ENCODE data around the gene DAW1.
"Not testable (repeated sequence)": the region's sequence is repeated elsewhere in the genome, so short reads cannot be mapped to it uniquely, and the experiment has no call there.

The DAW1 gene

DNA sequence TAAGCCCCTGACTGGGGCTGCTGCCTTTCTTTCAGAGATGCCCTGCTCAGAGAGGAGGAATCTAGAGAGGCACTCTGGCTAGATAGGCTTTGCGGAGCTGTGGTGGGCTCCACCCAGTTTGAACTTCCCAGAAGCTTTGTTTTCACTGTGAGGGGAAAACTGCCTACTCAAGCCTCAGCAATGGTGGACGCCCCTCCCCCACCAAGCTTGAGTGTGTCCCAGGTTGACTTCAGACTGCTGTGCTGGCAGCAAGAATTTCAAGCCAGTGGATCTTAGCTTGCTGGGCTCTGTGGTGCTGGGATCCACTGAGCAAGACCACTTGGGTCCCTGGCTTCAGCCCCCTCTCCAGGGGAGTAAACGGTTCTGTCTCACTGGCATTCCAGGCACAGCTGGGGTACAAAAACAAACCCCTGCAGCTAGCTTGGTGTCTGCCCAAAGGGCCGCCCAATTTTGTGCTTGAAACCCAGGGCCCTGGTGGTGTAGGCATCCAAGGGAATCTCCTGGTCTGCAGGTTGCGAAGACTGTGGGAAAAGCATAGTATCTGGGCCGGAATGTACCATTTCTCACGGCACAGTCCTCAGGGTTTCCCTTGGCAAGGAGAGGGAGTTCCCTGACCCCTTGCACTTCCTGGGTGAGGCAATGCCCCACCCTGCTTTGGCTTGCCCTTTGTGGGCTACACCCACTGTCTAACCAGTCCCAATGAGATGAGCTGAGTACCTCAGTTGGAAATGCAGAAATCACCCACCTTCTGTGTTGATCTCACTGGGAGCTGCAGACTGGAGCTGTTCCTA, 31.9 kb upstream of the DAW1 start:
- H3K4me1 ChIP-seq (ENCODE audit: insufficient read depth, low read length); H3K4me3 ChIP-seq (ENCODE audit: low read length); H3K9ac ChIP-seq (ENCODE audit: low read depth, low read length); H3K27me3 ChIP-seq (ENCODE audit: insufficient read depth, low read length); H3K27ac ChIP-seq (ENCODE audit: low read length); H3K36me3 ChIP-seq (ENCODE audit: insufficient read depth, low read depth, low read length); H3K9me3 ChIP-seq (ENCODE audit: insufficient read depth, low read depth, low read length): not testable (repeated sequence)

DNA sequence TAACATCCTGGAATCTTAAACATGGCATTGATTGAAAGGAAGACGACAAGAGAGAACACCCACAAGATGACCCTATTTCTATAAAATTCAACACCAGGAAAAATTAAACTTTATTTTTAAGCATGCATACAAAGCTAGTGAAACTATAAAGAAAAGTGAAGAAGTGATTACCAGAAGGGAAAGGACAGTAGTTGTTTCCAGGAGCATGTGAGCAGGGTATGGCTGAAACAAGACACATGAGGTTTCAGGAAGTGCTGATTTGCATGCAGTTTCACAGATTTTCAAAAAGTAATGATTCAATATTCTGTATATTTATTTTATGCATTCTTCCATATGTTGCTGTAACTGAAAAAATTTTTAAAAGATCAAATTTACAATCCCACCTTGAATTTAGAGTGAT, 24.6 kb upstream of the DAW1 start:
- no peak overlapping the region for H3K9ac ChIP-seq (ENCODE audit: low read depth, low read length)
- no peak overlapping the region for H3K27ac ChIP-seq (ENCODE audit: low read length)
- 0 out of 2 replicates have a peak, but pooled peaks cover 5% of the 10 kb centered on the region for H3K4me1 ChIP-seq (ENCODE audit: insufficient read depth, low read length)
- no peaks in the 10 kb centered on the region for H3K9me3 ChIP-seq (ENCODE audit: insufficient read depth, low read depth, low read length)
- no peaks in the 10 kb centered on the region for H3K36me3 ChIP-seq (ENCODE audit: insufficient read depth, low read depth, low read length)
- no peak overlapping the region for H3K4me3 ChIP-seq (ENCODE audit: low read length)
- no peaks in the 10 kb centered on the region for H3K27me3 ChIP-seq (ENCODE audit: insufficient read depth, low read length)

- Histone ChIP-seq H3K27ac (ENCODE audit: low read length) (no peak overlapping the region), H3K27me3 (ENCODE audit: insufficient read depth, low read length) (no peaks in the 10 kb centered on the region), H3K4me3 (ENCODE audit: low read length) (no peak overlapping the region), H3K9me3 (ENCODE audit: insufficient read depth, low read depth, low read length) (no peaks in the 10 kb centered on the region), H3K9ac (ENCODE audit: low read depth, low read length) (no peak overlapping the region), H3K4me1 (ENCODE audit: insufficient read depth, low read length) (0 out of 2 replicates have a peak, but pooled peaks cover 5% of the 10 kb centered on the region), H3K36me3 (ENCODE audit: insufficient read depth, low read depth, low read length) (no peaks in the 10 kb centered on the region)
Observed at GRCh38 chr2:227848146-227848545, 23.3 kb upstream of the DAW1 start.

DNA sequence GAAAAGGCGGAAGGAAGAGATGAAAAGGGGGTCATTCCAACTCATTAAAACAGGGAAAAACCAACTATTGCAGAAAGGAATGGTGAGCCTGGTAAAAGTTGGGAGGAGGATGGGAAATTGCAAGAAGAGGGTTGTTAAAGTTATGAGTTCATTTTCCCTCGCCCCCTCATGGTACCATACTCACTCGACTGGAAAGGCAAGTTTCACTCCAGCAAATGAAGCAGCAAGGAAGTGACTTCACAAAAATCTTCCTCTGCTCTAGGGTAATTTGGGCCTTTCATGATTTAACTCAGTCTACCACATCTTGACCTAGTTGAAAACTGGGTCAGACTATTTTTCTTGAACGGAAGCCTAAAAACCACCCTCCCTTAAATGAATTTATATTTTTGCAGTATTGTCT, 22.8 kb upstream of the DAW1 start:
- no peak overlapping the region for H3K9ac ChIP-seq (ENCODE audit: low read depth, low read length)
- H3K27ac ChIP-seq (ENCODE audit: low read length) = no peak overlapping the region
- H3K9me3 ChIP-seq (ENCODE audit: insufficient read depth, low read depth, low read length) = no peaks in the 10 kb centered on the region
- no peaks in the 10 kb centered on the region for H3K27me3 ChIP-seq (ENCODE audit: insufficient read depth, low read length)
- 0 out of 2 replicates have a peak, but pooled peaks cover 5% of the 10 kb centered on the region for H3K4me1 ChIP-seq (ENCODE audit: insufficient read depth, low read length)
- H3K36me3 ChIP-seq (ENCODE audit: insufficient read depth, low read depth, low read length) = no peaks in the 10 kb centered on the region
- H3K4me3 ChIP-seq (ENCODE audit: low read length) = no peak overlapping the region

DNA sequence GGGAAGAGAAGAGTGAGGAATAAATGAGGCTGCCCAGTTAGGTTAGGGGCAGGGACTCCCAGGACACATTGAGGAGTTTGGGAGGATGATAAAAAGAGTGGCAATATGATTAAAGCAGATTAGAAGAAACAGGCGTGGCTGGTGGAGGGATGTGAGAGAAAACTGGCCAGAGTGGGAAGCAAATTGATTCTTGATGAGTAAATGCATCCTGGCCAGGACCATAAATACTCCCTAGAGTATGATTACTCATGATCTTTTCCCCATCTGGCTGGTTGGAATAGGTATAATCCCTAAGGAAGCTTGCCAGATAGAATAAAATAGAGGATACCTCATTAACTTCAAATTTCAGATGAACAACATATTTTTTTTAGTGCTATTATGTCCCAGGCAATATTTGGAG, 21.5 kb upstream of the DAW1 start:
- no peak overlapping the region for H3K4me3 ChIP-seq (ENCODE audit: low read length)

GRCh38 chr2:227853204-227853629, 18.2 kb upstream of the DAW1 start:
- Histone ChIP-seq H3K27ac (ENCODE audit: low read length) (no peak overlapping the region), H3K4me3 (ENCODE audit: low read length) (no peak overlapping the region), H3K4me1 (ENCODE audit: insufficient read depth, low read length) (0 out of 2 replicates have a peak, but pooled peaks cover 5% of the 10 kb centered on the region), H3K9ac (ENCODE audit: low read depth, low read length) (no peak overlapping the region), H3K9me3 (ENCODE audit: insufficient read depth, low read depth, low read length) (no peaks in the 10 kb centered on the region), H3K27me3 (ENCODE audit: insufficient read depth, low read length) (no peaks in the 10 kb centered on the region), H3K36me3 (ENCODE audit: insufficient read depth, low read depth, low read length) (no peaks in the 10 kb centered on the region)

More for the DNA sequence above, 21.5 kb upstream of the DAW1 start:
- Histone ChIP-seq H3K27me3 (ENCODE audit: insufficient read depth, low read length) (no peaks in the 10 kb centered on the region), H3K27ac (ENCODE audit: low read length) (no peak overlapping the region), H3K9me3 (ENCODE audit: insufficient read depth, low read depth, low read length) (no peaks in the 10 kb centered on the region), H3K36me3 (ENCODE audit: insufficient read depth, low read depth, low read length) (no peaks in the 10 kb centered on the region), H3K4me1 (ENCODE audit: insufficient read depth, low read length) (0 out of 2 replicates have a peak, but pooled peaks cover 5% of the 10 kb centered on the region), H3K9ac (ENCODE audit: low read depth, low read length) (no peak overlapping the region)

GRCh38 chr2:227853765-227854271, 17.6 kb upstream of the DAW1 start:
- Histone ChIP-seq H3K27me3 (ENCODE audit: insufficient read depth, low read length) (no peaks in the 10 kb centered on the region), H3K36me3 (ENCODE audit: insufficient read depth, low read depth, low read length) (no peaks in the 10 kb centered on the region), H3K27ac (ENCODE audit: low read length) (no peak overlapping the region), H3K9me3 (ENCODE audit: insufficient read depth, low read depth, low read length) (no peaks in the 10 kb centered on the region), H3K9ac (ENCODE audit: low read depth, low read length) (no peak overlapping the region), H3K4me1 (ENCODE audit: insufficient read depth, low read length) (no peaks in the 10 kb centered on the region), H3K4me3 (ENCODE audit: low read length) (no peak overlapping the region)

- no peak overlapping the region for H3K4me3 ChIP-seq (ENCODE audit: low read length)
- no peaks in the 10 kb centered on the region for H3K4me1 ChIP-seq (ENCODE audit: insufficient read depth, low read length)
- no peaks in the 10 kb centered on the region for H3K27me3 ChIP-seq (ENCODE audit: insufficient read depth, low read length)
Observed at GRCh38 chr2:227855440-227855839, 16.0 kb upstream of the DAW1 start.

GRCh38 chr2:227856697-227857096, 14.7 kb upstream of the DAW1 start:
- H3K4me3 ChIP-seq (ENCODE audit: low read length) = no peak overlapping the region
- H3K9me3 ChIP-seq (ENCODE audit: insufficient read depth, low read depth, low read length) = no peaks in the 10 kb centered on the region

More at GRCh38 chr2:227855440-227855839, 16.0 kb upstream of the DAW1 start:
- no peaks in the 10 kb centered on the region for H3K36me3 ChIP-seq (ENCODE audit: insufficient read depth, low read depth, low read length)
- H3K27ac ChIP-seq (ENCODE audit: low read length) = no peak overlapping the region
- no peak overlapping the region for H3K9ac ChIP-seq (ENCODE audit: low read depth, low read length)
- no peaks in the 10 kb centered on the region for H3K9me3 ChIP-seq (ENCODE audit: insufficient read depth, low read depth, low read length)

GRCh38 chr2:227860221-227860641, 11.2 kb upstream of the DAW1 start:
- Histone ChIP-seq H3K27ac (ENCODE audit: low read length) (no peak overlapping the region), H3K27me3 (ENCODE audit: insufficient read depth, low read length) (no peaks in the 10 kb centered on the region), H3K9me3 (ENCODE audit: insufficient read depth, low read depth, low read length) (no peaks in the 10 kb centered on the region), H3K4me3 (ENCODE audit: low read length) (no peak overlapping the region), H3K4me1 (ENCODE audit: insufficient read depth, low read length) (peaks cover 14% of the 10 kb centered on the region), H3K9ac (ENCODE audit: low read depth, low read length) (no peak overlapping the region), H3K36me3 (ENCODE audit: insufficient read depth, low read depth, low read length) (no peaks in the 10 kb centered on the region)

More at GRCh38 chr2:227856697-227857096, 14.7 kb upstream of the DAW1 start:
- no peaks in the 10 kb centered on the region for H3K4me1 ChIP-seq (ENCODE audit: insufficient read depth, low read length)
- H3K36me3 ChIP-seq (ENCODE audit: insufficient read depth, low read depth, low read length) = no peaks in the 10 kb centered on the region
- no peaks in the 10 kb centered on the region for H3K27me3 ChIP-seq (ENCODE audit: insufficient read depth, low read length)
- H3K27ac ChIP-seq (ENCODE audit: low read length) = no peak overlapping the region
- H3K9ac ChIP-seq (ENCODE audit: low read depth, low read length) = no peak overlapping the region

GRCh38 chr2:227861011-227861410, 10.4 kb upstream of the DAW1 start:
- Histone ChIP-seq H3K9me3 (ENCODE audit: insufficient read depth, low read depth, low read length) (no peaks in the 10 kb centered on the region), H3K36me3 (ENCODE audit: insufficient read depth, low read depth, low read length) (no peaks in the 10 kb centered on the region), H3K4me3 (ENCODE audit: low read length) (no peak overlapping the region), H3K27ac (ENCODE audit: low read length) (no peak overlapping the region), H3K4me1 (ENCODE audit: insufficient read depth, low read length) (peaks cover 14% of the 10 kb centered on the region), H3K27me3 (ENCODE audit: insufficient read depth, low read length) (no peaks in the 10 kb centered on the region), H3K9ac (ENCODE audit: low read depth, low read length) (no peak overlapping the region)

GRCh38 chr2:227862227-227862740, 9.1 kb upstream of the DAW1 start:
- H3K4me3 ChIP-seq (ENCODE audit: low read length) = no peak overlapping the region
- H3K27ac ChIP-seq (ENCODE audit: low read length) = no peak overlapping the region
- no peaks in the 10 kb centered on the region for H3K27me3 ChIP-seq (ENCODE audit: insufficient read depth, low read length)
- no peaks in the 10 kb centered on the region for H3K36me3 ChIP-seq (ENCODE audit: insufficient read depth, low read depth, low read length)
- H3K9ac ChIP-seq (ENCODE audit: low read depth, low read length) = no peak overlapping the region
- no peaks in the 10 kb centered on the region for H3K9me3 ChIP-seq (ENCODE audit: insufficient read depth, low read depth, low read length)
- H3K4me1 ChIP-seq (ENCODE audit: insufficient read depth, low read length) = peaks cover 14% of the 10 kb centered on the region
